ENCODE results near the gene NUCB2.
"Not testable (repeated sequence)": the region's sequence is repeated elsewhere in the genome, so short reads cannot be mapped to it uniquely, and the experiment has no call there.

Gene NUCB2

DNA sequence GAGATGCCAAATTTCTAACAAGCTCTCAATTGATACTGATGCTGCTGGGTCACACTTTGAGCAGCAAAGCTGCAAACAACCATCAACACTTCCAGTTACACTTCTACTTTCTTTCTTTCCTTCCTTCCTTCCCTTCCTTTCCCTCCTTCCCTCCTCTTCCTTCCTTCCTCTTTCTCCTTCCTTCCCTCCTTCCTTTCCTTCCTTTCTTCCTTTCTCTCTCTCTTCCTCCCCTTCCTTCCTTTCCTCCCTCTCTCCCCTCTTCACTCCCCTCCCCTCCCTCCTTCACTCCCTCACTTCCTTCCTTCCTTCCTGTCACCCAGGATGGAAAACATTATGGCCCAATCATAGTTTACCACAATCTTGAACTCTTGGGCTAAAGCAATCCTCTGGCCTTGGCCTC, 35.8 kb upstream of the NUCB2 start:
- Histone ChIP-seq H3K4me2 (ENCODE audit: low read length) (no peak overlapping the region), H3K9me3 (ENCODE audit: control insufficient read depth, insufficient read depth, low read length) (no peaks in the 10 kb centered on the region), H3K79me2 (ENCODE audit: control insufficient read depth, low read length) (no peaks in the 10 kb centered on the region), H3K9me2 (replicated peaks; ENCODE audit: control insufficient read depth, low read length) (no peaks in the 10 kb centered on the region), H3K36me3 (ENCODE audit: control insufficient read depth, low read length) (no peaks in the 10 kb centered on the region), H3K27ac (ENCODE audit: low read depth, low read length) (no peak overlapping the region), H3K27me3 (ENCODE audit: control insufficient read depth, low read length) (peaks cover 5% of the 10 kb centered on the region; the same call in 1 of the 2 replicates), H3K4me1 (ENCODE audit: control insufficient read depth, low read length) (no peaks in the 10 kb centered on the region), H3F3A (ENCODE audit: control insufficient read depth, insufficient read depth) (no peaks in the 10 kb centered on the region), H4K20me1 (ENCODE audit: control insufficient read depth, insufficient read depth, low read depth, low read length) (no peaks in the 10 kb centered on the region), H3K4me3 (ENCODE audit: low read length) (no peak overlapping the region)
- TF ChIP-seq EZH2phosphoT487 (IDR thresholded peaks at IDR 0.05; ENCODE audit: borderline replicate concordance, low read length): no peak
- TF ChIP-seq, protein P1, sequence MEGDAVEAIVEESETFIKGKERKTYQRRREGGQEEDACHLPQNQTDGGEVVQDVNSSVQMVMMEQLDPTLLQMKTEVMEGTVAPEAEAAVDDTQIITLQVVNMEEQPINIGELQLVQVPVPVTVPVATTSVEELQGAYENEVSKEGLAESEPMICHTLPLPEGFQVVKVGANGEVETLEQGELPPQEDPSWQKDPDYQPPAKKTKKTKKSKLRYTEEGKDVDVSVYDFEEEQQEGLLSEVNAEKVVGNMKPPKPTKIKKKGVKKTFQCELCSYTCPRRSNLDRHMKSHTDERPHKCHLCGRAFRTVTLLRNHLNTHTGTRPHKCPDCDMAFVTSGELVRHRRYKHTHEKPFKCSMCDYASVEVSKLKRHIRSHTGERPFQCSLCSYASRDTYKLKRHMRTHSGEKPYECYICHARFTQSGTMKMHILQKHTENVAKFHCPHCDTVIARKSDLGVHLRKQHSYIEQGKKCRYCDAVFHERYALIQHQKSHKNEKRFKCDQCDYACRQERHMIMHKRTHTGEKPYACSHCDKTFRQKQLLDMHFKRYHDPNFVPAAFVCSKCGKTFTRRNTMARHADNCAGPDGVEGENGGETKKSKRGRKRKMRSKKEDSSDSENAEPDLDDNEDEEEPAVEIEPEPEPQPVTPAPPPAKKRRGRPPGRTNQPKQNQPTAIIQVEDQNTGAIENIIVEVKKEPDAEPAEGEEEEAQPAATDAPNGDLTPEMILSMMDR (IDR thresholded peaks at IDR 0.05; ENCODE audit: low read depth, low read length, poor library complexity, severe bottlenecking): no peak

DNA sequence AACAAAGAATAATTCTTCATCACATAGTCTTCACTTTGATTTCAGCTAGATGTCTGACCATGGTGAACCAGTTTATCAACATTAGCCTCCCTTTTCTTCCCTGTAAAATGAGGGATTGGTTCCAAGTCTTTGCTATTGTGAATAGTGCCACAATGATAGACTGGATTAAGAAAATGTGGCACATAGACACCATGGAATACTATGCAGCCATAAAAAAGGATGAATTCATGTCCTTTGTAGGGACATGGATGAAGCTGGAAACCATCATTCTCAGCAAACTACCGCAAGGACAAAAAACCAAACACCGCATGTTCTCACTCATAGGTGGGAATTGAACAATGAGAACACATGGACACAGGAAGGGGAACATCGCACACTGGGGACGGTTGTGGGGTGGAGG, 33.6 kb upstream of the NUCB2 start:
- not testable (repeated sequence) for H3K9me3 ChIP-seq (ENCODE audit: control insufficient read depth, insufficient read depth, low read length); H3K36me3 ChIP-seq (ENCODE audit: control insufficient read depth, low read length); H4K20me1 ChIP-seq (ENCODE audit: control insufficient read depth, insufficient read depth, low read depth, low read length); H3K4me1 ChIP-seq (ENCODE audit: control insufficient read depth, low read length); H3K79me2 ChIP-seq (ENCODE audit: control insufficient read depth, low read length); H3K4me2 ChIP-seq (ENCODE audit: low read length); H3K27me3 ChIP-seq (ENCODE audit: control insufficient read depth, low read length); H3F3A ChIP-seq (ENCODE audit: control insufficient read depth, insufficient read depth); H3K9me2 ChIP-seq (replicated peaks; ENCODE audit: control insufficient read depth, low read length); H3K27ac ChIP-seq (ENCODE audit: low read depth, low read length); H3K4me3 ChIP-seq (ENCODE audit: low read length)

DNA sequence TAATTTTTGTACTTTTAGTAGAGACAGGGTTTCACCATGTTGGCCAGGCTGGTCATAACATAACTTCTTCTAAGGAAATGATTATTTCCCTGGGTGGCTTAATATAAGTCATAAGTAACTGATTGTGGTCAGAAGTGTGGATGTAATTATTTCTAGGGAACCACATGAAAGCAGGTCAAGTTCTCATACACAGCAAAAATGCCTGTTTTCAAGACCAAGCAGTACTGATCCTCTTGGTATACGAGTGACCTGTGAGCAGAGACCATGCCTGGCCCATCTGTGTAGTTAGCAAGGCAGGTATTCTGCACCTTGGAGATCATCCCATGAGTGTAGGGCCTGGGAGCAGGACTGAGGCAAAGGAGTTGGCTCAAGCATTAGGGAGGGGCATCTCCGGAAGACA, 32.5 kb upstream of the NUCB2 start:
- Histone ChIP-seq H3K9me2 (replicated peaks; ENCODE audit: control insufficient read depth, low read length) (no peaks in the 10 kb centered on the region), H3K27ac (ENCODE audit: low read depth, low read length) (no peak overlapping the region), H3F3A (ENCODE audit: control insufficient read depth, insufficient read depth) (no peaks in the 10 kb centered on the region), H3K36me3 (ENCODE audit: control insufficient read depth, low read length) (no peaks in the 10 kb centered on the region), H3K4me2 (ENCODE audit: low read length) (no peak overlapping the region), H3K27me3 (ENCODE audit: control insufficient read depth, low read length) (peaks cover 5% of the 10 kb centered on the region; the same call in 1 of the 2 replicates), H3K79me2 (ENCODE audit: control insufficient read depth, low read length) (no peaks in the 10 kb centered on the region), H4K20me1 (ENCODE audit: control insufficient read depth, insufficient read depth, low read depth, low read length) (no peaks in the 10 kb centered on the region), H3K4me1 (ENCODE audit: control insufficient read depth, low read length) (no peaks in the 10 kb centered on the region), H3K9me3 (ENCODE audit: control insufficient read depth, insufficient read depth, low read length) (no peaks in the 10 kb centered on the region), H3K4me3 (ENCODE audit: low read length) (no peak overlapping the region)
- TF ChIP-seq, protein P1 (IDR thresholded peaks at IDR 0.05; ENCODE audit: low read depth, low read length, poor library complexity, severe bottlenecking): no peak
- TF ChIP-seq EZH2phosphoT487 (IDR thresholded peaks at IDR 0.05; ENCODE audit: borderline replicate concordance, low read length): no peak

DNA sequence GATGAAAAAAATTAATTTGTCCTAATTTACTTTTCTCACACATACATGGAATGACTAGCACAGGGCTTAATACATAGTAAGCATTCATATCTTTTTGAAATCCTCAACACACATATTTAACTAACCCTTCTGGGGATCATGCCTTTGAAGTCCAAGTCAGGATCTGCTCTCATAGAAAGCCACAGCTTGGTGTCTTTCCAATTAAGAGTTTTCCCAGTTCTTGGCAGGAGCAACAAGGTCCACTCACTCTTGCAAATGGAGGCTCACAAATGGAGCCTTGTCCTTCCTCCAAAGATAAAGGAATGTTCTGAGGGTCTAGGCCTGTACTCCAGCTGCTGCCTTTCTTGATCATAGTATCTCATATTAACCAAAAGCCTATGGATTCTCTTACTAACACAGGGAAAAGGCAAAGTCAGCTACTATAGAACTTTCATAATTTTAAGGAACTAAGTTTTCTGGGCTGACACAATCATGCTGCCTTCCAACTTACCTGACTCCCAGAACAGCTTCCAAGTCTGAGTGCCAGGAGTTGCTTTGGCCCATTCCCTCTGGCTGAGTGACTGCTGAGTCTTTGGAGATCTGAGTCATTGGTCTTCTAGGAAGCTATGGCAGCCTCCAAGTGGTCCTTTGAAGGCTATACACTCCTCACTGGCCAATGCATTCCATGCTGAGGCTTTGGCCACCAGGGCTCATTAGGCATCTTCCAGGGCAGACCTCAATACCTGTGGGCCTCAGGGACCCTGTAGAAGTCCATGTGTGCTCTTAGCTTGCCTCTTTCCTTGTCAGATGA, 25.8 kb upstream of the NUCB2 start:
- no peaks in the 10 kb centered on the region for H3K4me1 ChIP-seq (ENCODE audit: control insufficient read depth, low read length)
- no peaks in the 10 kb centered on the region for H3K36me3 ChIP-seq (ENCODE audit: control insufficient read depth, low read length)
- H3K9me2 ChIP-seq (replicated peaks; ENCODE audit: control insufficient read depth, low read length): no peaks in the 10 kb centered on the region
- no peaks in the 10 kb centered on the region for H3F3A ChIP-seq (ENCODE audit: control insufficient read depth, insufficient read depth)
- H3K27ac ChIP-seq (ENCODE audit: low read depth, low read length): no peak overlapping the region
- no peaks in the 10 kb centered on the region for H3K9me3 ChIP-seq (ENCODE audit: control insufficient read depth, insufficient read depth, low read length)
- no peaks in the 10 kb centered on the region for H3K27me3 ChIP-seq (ENCODE audit: control insufficient read depth, low read length)
- no peaks in the 10 kb centered on the region for H3K79me2 ChIP-seq (ENCODE audit: control insufficient read depth, low read length)
- H3K4me3 ChIP-seq (ENCODE audit: low read length): no peak overlapping the region
- H3K4me2 ChIP-seq (ENCODE audit: low read length): no peak overlapping the region
- H4K20me1 ChIP-seq (ENCODE audit: control insufficient read depth, insufficient read depth, low read depth, low read length): no peaks in the 10 kb centered on the region
- TF ChIP-seq EZH2phosphoT487 (IDR thresholded peaks at IDR 0.05; ENCODE audit: borderline replicate concordance, low read length): no peak
- TF ChIP-seq, protein P1 (IDR thresholded peaks at IDR 0.05; ENCODE audit: low read depth, low read length, poor library complexity, severe bottlenecking): no peak

All from DOHH2 (cell line).